Activated CD4-positive, alpha-beta T cell treated with anti-CD3 and anti-CD28 coated beads, Interleukin-2, Interleukin-6, amounts not matched to agents 100 ng/mL and 50 ng/mL, durations not matched to agents 16 hours and 8 hours (primary cell): ENCODE data around the gene NAIF1.

Source experiments
- DNase-seq: peaks from one replicate; pipeline ENCODE4 v3.0.0-alpha.2; 2020

The NAIF1 gene

DNA sequence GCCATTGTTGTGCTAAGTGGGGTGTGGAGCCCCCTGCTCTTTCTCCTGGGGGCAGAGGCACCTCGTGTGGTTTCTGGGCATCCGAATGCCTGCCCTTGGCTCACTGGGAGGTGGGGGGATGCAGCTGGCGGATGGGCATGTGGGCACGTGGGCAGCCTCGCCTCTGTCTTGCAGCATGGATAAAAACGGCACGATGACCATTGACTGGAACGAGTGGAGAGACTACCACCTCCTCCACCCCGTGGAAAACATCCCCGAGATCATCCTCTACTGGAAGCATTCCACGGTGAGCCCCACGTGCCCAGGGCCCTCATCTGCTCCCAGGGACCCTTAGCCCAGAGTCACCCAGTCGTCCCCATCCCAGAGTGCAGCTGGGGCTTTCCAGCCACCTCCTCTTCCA lies 35.1 kb upstream of the NAIF1 start:
- no peak for DNase-seq

DNA sequence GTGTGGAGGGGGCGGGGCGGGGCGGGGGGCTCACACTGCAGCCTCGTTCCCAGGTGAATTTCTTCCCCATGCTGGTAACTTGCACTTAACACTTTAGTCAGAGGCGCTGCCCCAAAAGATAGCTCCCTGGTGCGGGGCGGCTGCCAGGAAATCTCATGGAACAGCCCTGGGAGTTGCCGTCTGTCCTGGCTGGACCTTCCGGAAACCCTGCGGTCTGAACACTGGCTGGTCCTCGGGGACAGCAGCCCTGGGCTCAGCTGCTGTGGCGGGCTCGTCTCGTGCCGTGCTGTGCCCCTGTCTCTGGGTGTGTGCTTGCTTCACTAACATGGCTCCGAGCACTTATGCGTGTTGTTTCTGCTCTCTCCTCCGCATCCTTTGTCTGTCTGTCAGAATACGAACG lies 34.6 kb upstream of the NAIF1 start:
- no peak for DNase-seq

GRCh38 chr9:128101231-128101661 lies 34.1 kb upstream of the NAIF1 start:
- DNase-seq = no peak

DNA sequence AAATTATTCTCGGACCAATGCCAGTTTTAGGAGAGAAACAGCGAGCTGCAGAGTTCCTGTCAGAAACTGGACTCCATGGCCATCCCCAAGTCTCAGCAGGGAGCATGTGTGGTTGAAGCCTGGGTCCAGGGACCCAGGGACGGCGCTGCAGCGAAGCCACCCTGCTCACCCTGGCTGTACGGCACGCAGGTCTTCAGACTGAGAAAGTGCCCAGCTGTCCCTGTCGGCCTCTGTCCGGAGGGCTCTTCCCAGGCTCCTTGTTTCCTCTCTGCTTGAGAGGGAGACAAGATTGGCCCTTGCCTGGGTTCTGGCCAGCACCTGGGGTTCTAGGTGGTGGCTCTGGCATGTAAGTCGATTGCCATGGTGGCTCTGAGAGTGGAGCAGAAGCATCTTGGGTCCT lies 33.5 kb upstream of the NAIF1 start:
- DNase-seq = no peak

DNA sequence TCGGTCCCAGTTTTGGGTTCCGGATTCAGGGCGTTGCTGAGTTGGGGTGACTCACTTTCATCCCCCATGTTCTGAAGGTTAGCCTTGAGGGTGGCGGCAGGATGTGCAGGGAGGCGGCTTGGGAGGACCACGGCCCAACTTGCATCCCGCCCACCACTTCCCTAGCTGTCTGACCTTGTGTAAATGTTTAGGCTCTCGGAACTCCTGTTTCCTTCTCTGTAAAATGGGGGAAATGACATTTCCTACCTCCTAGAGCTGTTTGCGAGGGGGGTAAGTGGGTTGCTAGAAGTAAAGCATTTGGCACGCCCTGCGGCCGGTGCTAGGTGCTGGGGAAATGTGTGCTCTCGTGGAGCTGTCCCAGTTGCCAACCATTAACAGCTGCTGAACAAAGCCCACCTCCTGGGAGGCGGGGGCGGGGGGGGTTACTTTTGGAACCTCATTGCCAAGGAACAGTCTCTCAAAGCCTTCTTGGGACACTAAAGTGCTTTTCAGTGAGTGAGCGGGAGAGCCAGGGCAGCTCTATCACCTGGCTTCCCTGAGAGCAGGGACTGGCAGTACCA lies 32.9 kb upstream of the NAIF1 start:
- no peak for DNase-seq

DNA sequence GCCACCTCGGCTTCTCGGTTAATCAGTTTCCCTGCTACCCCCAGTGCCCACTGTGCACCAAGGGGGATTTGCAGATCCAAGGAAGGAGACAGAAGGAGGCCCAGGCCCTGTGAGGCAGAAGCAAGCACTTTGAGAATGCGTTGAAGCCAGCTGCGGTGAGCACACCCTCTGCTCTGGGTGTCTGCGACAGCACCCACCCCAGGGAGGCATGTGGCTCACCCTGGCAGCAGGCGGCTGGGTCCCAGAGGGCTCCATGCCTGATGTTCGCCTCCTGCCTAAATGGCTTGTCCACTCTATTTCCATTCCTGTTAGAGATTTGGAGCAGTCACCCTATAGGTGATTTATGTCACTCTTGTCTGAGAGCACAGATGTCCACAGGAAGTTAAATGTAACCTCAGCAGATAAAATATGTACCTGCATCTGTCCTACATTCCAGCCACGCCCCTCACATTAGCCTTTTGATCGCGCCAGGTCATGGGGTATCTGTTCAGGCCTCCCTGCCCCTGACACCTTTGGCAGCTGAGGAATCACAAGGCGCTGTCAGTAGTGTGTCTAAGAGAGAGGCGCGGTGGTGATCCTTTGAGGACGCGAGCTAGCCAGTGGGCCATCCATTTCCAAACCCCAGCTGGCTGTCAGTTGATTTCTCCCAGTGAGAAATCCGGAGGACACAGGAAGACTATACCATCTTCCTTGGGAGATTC lies 32.3 kb upstream of the NAIF1 start:
- no peak for DNase-seq

- peak; percentile 46 for DNase-seq
Measured at GRCh38 chr9:128098297-128099230, 31.4 kb upstream of the NAIF1 start.

- DNase-seq = no peak
Measured at GRCh38 chr9:128097543-128098296, 30.6 kb upstream of the NAIF1 start.

DNA sequence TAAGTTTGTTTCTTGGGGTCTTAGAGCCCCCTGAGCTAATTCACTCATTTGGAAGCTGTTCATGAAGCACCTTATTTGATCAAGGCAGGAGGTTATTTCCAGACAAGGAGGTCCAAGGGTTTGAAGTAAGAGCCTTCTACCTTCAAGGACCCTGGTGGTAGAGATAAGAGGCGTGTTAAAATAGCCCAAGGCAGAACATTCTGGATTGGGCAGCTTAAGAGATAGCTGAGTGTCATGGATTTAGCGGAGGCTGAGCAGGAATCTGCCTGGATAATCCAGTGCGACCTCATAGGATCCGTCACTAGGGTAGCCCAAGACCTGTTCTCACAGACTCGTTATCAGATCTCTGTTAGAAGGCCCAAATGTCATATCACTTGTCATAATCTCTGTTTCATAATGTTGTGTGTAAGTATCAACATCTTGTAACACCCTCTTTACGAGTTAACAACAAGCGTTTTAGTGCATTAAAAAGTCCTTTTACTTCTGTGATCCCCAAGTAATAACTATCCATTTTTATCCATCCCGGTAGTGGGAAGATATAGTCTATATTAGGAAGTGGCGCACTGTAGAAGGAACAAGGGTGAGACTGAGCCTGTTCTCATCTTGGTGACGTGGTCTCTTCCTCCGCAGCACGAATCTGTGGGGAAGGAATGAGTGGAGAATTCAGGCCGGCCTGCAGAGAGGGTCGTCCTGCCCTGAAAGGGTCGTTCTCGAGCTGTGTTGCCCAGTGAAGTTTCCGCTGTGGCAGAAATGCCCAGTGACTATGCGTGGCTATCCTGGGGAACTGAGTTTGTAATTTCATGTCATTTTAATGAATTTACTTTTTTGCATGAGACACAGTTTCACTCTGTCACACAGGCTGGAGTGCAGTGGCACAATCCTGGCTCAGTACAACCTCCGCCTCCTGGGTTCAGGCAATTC lies 29.8 kb upstream of the NAIF1 start:
- DNase-seq = no peak

- no peak for DNase-seq
Measured at GRCh38 chr9:128094950-128095544, 27.9 kb upstream of the NAIF1 start.

DNA sequence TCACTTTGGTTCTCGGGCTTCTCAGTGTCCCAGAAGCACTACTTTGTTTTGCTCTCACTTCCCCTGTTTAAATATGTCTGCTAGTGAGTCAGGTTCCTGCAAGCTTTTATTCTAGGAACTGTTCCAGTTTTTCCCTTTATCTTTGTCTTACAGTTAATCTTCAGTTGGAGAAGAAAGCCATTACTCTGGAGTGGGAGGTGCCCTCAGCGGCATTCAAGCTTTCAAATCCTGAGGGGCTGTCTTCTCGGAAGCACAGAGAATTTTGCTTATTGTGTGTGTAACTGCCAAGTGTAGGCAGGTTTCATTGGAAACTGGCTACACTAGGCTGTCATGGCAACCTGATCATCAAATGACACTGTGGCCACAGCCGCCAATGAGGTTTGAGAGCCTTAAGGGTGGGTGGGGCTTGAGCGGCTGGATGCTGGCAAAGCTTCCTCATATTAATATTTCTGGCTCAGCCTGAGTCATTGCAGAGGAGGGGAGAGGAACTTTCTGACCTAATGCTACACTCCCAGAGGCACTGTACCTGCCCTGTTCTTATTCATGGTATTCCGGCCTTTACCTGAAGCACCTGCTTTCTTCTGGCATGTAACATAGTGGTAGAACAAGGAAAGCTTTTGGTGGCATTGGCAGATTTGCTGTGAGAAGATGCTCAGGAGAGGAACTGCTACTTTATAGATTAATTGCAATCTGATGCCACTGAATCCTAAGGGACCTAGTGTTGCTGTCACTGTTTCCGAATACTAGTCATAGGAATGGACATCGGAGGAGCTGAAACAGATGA lies 27.2 kb upstream of the NAIF1 start:
- DNase-seq = peak; percentile 87

- no peak for DNase-seq
Measured at GRCh38 chr9:128093011-128093410, 25.9 kb upstream of the NAIF1 start.

GRCh38 chr9:128092199-128092977 lies 25.3 kb upstream of the NAIF1 start:
- no peak for DNase-seq

- no peak for DNase-seq
Measured at GRCh38 chr9:128091571-128091970, 24.5 kb upstream of the NAIF1 start.

DNA sequence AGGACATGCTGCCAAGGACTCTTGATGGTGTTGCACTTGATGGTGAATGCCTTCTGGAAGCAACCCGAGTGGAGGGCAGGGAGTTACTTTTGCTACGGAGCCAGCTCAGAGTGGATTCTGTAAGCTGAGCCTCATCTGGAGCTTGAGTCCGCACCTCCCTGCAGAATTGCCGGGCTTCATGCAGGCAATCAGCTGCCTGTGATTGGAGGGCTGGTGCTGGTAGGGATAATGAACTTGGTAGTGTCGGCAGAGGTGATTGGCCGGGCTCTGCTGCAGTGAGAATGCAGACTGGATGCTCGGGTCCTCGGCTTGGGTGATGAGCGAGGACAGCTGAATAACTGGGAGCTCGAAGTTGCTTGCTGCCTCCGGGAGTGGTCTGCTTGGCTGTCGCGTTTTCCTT lies 24.0 kb upstream of the NAIF1 start:
- DNase-seq = no peak

DNA sequence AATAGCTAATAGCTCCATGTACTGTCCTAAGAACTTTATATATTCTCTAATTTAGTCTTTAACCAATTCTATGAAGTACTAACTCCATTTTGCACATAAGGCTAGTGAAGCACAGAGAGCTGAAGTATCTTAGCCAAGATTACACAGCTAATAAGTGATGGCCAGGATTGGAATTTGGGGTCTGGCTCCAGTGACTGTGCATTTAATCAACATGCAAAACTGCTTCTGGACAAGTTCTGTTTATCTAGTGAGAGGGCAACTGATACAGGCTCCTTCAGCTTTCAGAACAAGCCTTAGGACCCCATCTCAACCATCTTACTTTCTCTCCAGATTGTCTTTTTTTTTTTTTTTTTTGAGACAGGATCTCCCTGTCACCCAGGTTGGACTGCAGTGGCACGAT lies 22.2 kb upstream of the NAIF1 start:
- DNase-seq = no peak

DNA sequence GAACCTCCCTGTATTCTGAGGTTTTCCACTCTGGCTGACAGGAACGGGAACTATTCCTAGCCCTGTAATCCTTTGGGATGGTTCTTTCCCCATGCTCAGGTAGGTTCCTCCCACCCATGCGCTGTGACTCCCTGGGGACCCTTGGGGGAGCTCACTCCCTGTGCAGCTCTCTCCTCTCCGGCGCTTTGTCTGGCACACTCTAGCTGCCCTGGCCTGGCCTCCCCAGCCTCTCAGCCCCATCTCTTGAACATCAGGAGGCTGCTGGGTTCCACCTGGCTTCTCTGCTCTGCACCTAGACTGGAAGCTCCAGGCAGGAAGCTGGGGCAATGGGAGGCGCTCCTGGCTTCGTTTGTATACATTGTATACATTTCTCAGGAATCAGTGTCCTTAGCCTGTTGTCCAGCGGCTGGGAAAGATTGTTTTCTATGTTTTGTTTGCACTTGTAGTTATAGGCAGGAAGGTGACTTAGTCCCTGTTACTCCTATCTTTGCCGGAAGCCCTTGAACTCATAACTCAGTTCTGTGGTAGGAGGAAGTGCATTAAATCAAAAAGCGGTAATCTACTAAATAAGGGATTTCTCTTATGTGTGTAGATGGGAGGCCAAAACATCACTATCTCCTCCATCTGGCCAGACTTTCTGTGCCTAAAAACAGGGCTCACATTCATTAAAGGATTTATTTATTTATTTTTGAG lies 21.3 kb upstream of the NAIF1 start:
- no peak for DNase-seq

DNA sequence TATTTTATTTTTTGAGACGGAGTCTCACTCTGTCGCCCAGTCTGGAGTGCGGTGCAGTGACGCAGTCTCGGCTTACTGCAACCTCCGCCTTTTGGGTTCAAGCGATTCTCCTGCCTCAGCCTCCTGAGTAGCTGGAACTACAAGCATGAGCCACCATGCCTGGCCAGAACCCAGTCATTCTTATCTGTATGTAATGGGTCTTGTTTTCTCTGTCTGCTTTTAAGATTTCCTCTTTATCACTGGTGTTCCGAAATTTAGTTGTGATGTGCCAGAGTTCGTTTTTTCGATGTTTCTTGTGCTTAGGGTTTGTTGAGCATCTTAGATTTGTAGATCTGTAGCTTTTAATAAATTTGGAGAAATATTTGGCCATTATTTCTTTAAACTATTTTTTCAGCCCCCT lies 20.1 kb upstream of the NAIF1 start:
- no peak for DNase-seq

- DNase-seq = no peak
Measured at GRCh38 chr9:128085943-128086342, 18.8 kb upstream of the NAIF1 start.
